Measurements from ENCODE around the gene CDC5L.

Gene CDC5L

GRCh38 chr6:44373787-44374186, 13.7 kb upstream of the CDC5L start:
- no peak for DNase-seq (ENCODE audit: low read depth, low spot score)

GRCh38 chr6:44375071-44375470, 12.4 kb upstream of the CDC5L start:
- no peak for DNase-seq (ENCODE audit: low read depth, low spot score)

DNA sequence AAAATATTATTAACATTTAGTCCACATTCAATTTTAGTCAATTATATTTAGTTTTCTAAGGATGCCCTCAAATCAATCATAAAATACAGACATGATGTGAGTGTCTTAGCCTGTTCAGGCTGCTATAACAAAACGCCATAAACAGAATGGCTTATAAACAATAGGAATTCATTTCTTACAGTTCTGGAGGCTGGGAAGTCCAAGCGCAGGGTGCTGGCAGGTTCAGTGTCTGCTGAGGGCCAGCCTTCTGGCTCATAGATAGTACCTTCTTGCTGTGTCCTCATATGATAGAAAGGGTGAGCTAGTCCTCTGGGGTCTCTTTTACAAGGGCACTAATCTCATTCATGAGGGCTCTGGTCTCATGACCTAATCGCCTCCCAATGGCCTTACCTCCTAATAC, 10.0 kb upstream of the CDC5L start:
- no peak for DNase-seq (ENCODE audit: low read depth, low spot score)

- DNase-seq (ENCODE audit: low read depth, low spot score) = no peak
These were observed 9.5 kb upstream of the CDC5L start for GRCh38 chr6:44377971-44378370.

- DNase-seq (ENCODE audit: low read depth, low spot score) = no peak
These were observed 5.8 kb upstream of the CDC5L start for GRCh38 chr6:44381739-44382138.

- DNase-seq (ENCODE audit: low read depth, low spot score) = no peak
These were observed 1.1 kb upstream of the CDC5L start for GRCh38 chr6:44386364-44386928.

DNA sequence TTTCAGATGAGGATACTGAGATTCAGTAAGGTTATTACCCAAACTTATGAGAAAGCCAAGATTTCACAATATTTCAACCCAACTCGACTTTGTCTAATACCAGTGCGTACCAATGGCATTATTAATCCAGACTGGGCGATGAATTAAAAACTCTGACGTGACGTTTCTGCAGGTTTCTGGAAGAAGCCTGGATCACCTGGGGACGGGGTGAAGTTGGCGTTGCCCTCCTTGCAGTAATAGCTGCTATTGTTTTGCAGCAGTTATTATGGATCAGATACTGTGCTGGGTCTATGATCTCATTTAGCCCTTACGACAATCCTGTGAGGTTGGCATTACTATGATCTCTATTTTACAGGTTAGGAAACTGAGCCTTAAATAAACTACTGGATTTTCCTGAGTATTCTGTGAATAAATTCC, 569 bp upstream of the CDC5L start:
- DNase-seq (ENCODE audit: low read depth, low spot score) = no peak

- DNase-seq (ENCODE audit: low read depth, low spot score) = no peak
These were observed 605 bp downstream of the CDC5L start for GRCh38 chr6:44388135-44388487.

GRCh38 chr6:44388887-44389286, 1.4 kb downstream of the CDC5L start:
- no peak for DNase-seq (ENCODE audit: low read depth, low spot score)

GRCh38 chr6:44390158-44390683, 2.7 kb downstream of the CDC5L start:
- no peak for DNase-seq (ENCODE audit: low read depth, low spot score)

DNA sequence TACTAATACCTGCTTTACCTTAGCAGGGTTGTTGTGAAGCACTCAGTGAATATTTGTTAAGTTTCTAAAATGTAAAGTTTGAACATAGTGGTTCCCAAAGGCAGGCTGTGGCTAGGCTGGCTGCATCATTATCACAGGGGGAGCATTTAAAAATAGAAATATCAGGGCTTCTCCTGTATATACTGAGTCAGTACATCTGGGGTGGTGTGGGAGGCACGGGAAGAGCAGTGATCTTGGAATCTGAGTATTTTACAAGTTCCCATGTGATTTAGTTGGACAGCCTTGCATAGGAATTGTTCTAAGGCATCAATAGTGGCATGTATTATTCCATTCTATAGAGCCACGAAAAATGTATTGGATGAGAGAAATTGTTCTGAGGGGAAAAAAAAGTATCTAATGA, 8.0 kb downstream of the CDC5L start:
- no peak for DNase-seq (ENCODE audit: low read depth, low spot score)

GRCh38 chr6:44396968-44397367, 9.5 kb downstream of the CDC5L start:
- no peak for DNase-seq (ENCODE audit: low read depth, low spot score)

- no peak for DNase-seq (ENCODE audit: low read depth, low spot score)
These were observed 10.1 kb downstream of the CDC5L start for GRCh38 chr6:44397424-44398164.

- DNase-seq (ENCODE audit: low read depth, low spot score) = no peak
These were observed 12.5 kb downstream of the CDC5L start for GRCh38 chr6:44399991-44400390.

- no peak for DNase-seq (ENCODE audit: low read depth, low spot score)
These were observed 13.1 kb downstream of the CDC5L start for GRCh38 chr6:44400572-44400971.

DNA sequence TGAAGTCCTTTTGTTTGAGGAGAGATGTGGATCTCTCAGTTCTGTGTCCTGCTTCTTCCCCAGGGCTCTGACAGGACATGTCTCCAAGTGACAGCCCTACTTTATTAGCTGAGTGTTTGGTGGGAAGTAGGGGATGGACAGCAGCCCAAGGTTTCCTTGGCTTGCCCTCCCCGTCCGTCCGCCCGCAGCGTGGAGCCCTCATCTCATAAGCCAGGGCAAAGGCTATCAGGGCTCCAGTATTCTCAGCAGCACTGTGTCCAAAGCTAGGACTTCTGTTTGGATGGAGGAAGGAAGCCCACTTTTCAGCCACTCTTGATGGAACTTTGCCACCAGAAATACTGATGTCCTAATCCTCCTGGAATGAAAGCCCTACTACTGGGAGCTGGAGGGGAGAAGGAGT, 13.6 kb downstream of the CDC5L start:
- DNase-seq (ENCODE audit: low read depth, low spot score) = no peak

DNA sequence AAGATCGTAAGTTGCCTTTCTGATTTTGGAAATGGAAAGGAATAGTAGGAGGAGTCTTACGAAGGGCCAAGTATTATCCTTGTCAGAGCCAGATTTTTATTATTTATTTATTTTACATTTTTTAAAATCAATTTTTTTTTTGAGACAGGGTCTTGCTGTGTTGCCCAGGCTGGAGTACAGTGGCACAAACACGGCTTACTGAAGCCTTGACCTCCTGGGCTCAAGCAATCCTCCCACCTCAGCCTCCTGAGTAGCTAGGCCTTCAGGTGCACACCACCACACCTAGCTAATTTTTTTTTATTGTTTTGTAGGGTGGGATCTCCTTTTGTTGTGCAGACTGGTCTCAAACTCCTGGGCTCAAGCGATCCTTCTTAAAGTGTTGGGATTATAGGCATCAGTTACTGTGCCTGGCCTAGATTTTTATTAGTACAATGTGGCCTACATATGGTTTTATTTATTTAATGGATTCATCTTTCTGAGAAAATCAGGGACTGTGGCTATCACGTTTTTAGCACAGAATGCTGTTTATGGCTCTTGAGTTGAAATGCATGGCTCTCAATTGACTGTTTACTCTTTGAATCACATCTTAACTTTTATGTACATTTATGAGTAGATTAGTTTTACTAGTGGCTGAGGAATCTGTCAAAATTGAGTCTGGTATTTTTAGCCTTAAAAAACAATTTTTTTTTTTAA, 16.7 kb downstream of the CDC5L start:
- DNase-seq (ENCODE audit: low read depth, low spot score) = no peak

DNA sequence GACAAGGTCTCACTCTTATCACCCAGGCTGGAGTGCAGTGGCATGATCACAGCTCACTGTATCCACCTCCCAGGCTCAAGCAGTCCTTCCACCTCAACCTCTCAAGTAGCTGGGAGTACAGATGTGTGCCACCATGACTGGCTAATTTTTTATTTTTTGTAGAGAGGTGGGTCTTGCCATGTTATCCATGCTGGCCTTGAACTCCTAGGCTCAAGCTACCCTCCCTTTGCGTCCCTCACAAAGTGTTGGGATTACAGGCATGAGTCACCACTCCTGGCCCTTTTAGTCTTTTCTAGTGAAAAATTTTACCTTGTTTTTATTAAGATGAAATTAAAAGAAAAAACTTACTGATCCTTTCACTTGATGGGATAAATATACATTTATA, 17.2 kb downstream of the CDC5L start:
- DNase-seq (ENCODE audit: low read depth, low spot score) = no peak

GRCh38 chr6:44407951-44408670, 20.6 kb downstream of the CDC5L start:
- DNase-seq (ENCODE audit: low read depth, low spot score) = no peak

- no peak for DNase-seq (ENCODE audit: low read depth, low spot score)
These were observed 21.8 kb downstream of the CDC5L start for GRCh38 chr6:44409207-44409794.

- no peak for DNase-seq (ENCODE audit: low read depth, low spot score)
These were observed 22.9 kb downstream of the CDC5L start for GRCh38 chr6:44410363-44410762.

DNA sequence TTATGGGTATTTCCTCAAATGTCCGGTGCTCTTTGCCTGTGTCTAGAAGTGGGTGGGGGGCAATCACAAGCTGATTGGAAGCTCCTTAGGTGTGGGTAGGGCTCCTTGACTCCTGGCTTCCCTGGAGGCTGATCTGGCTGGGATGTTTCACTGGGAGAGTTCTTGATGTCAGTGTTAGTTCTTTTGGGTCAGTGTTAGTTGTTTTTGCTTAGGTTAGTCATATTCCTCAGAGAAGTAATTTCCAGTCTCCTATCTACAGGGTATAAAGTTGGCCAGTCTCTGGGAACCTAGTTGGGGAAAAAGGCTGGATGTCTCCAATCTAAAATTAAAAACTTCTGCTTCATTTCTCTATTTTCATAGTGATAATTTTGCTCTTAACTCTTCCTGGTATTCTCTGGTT, 23.6 kb downstream of the CDC5L start:
- DNase-seq (ENCODE audit: low read depth, low spot score) = no peak

Measured in smooth muscle cell of the brain vasculature (primary cell).